ENCODE measurements around the gene DNAJA4. TPM values are rescaled to one million over a fixed set of nuclear protein-coding genes. Genes with fewer than 3 reads are reported as not detected.

Gene DNAJA4
- total RNA-seq, 4 donors from 2014 or later = 9.5 to 21.9 (median 13.8) TPM

GRCh38 chr15:78329625-78330024, 65.3 kb downstream of the DNAJA4 start:
- TF ChIP-seq POLR2A (IDR thresholded peaks at IDR 0.05) (no peak), CTCF (IDR thresholded peaks at IDR 0.05) (no peak)
- H3K4me1 ChIP-seq = peaks cover 0 to 7% of the 10 kb centered on the region in 2 donors
- WGBS, 2 donors = 64 to 86% methylated on average over 4 of the region's 4 CpGs
- no peaks in the 10 kb centered on the region for H3K27me3 ChIP-seq
- H3K9me3 ChIP-seq = no peaks in the 10 kb centered on the region
- no peaks in the 10 kb centered on the region for H3K36me3 ChIP-seq
- intact Hi-C loops (cut with DNase I) = no loop called here
- no peak for DNase-seq
- H3K4me3 ChIP-seq (replicated peaks in 1 of 3) = no peak overlapping the region
- no peak overlapping the region for H3K27ac ChIP-seq

Small RNA genes within 50 kb of the gene (small RNA-seq; reads per million reads assigned to genes)
- gene AC090607.5 = not detected

Other genes with a start within 250 kb of the DNAJA4 start
- 10 to 100 TPM; 32.8 to 54.0 (median 40.1) TPM for gene TBC1D2B, start 186.9 kb upstream of the DNAJA4 start, total RNA-seq
- not detected for gene SH2D7, start 172.0 kb upstream of the DNAJA4 start, total RNA-seq
- gene CIB2, start 133.1 kb upstream of the DNAJA4 start, total RNA-seq = 1 to 10 TPM; 4.1 to 7.5 (median 4.9) TPM
- gene IDH3A, start 115.2 kb upstream of the DNAJA4 start, total RNA-seq = 100 to 1,000 TPM in 1 of 4 donors, 10 to 100 TPM in 3; 55.1 to 155 (median 83.3) TPM
- not detected for gene ACSBG1, start 30.0 kb upstream of the DNAJA4 start, total RNA-seq
- gene SKIC8, start 35.0 kb downstream of the DNAJA4 start, total RNA-seq = 100 to 1,000 TPM in 2 of 4 donors, 10 to 100 TPM in 2; 87.0 to 113 (median 101) TPM
- gene CRABP1, start 75.8 kb downstream of the DNAJA4 start, total RNA-seq = 100 to 1,000 TPM in 2 of 4 donors, 10 to 100 TPM in 2; 19.6 to 211 (median 105) TPM
- gene IREB2, start 173.7 kb downstream of the DNAJA4 start, total RNA-seq = 10 to 100 TPM; 40.7 to 71.5 (median 51.0) TPM
- 10 to 100 TPM in 1 of 4 donors, 1 to 10 TPM in 3; 7.0 to 15.0 (median 9.1) TPM for gene HYKK, start 243.0 kb downstream of the DNAJA4 start, total RNA-seq